K562 (cell line): ENCODE results near the gene IL1B. TPM values are rescaled to one million over a fixed set of nuclear protein-coding genes. Genes with fewer than 3 reads are reported as not detected.

Experiments used
- ATAC-seq: fragments of 200-7000 bp; cut with Tn5 transposase; 3 replicates; pipeline ENCODE4 v1.9.1; 2020; ENCODE audit warnings: moderate library complexity
- BruUV-seq: library from RNA; stranded (reverse); fragments of 400-500 nt; replicated peaks from 2 replicates; lab custom pipeline; 2021; lab: Mats Ljungman, UMichigan
- CTCF ChIA-PET: fragments of 300-600 bp; formaldehyde crosslinking; extraction: SDS; loops from one replicate; lab custom pipeline; 2021; ENCODE audit warnings: low intra/inter-chr PET ratio; lab: Yijun Ruan, JAX
- POLR2A ChIA-PET: fragments of 300-600, 350-650 bp; sonication (Branson Sonifier 250); formaldehyde crosslinking; extraction: SDS; loops from one replicate; lab custom pipeline; 2021; ENCODE audit warnings: antibody characterized with exemption, inconsistent platforms; lab: Yijun Ruan, JAX
- DNase-seq, 4 experiments: peaks; one replicate each; pipeline versions ENCODE4 v3.0.0 to v3.0.0-alpha.2; 2011 to 2018; ENCODE audit warnings: low spot score in 3 of 4, mixed read lengths in 3 of 4; ENCODE audit errors: extremely low read depth in 1 of 4
- FAIRE-seq: peaks from 2 replicates; lab custom pipeline; 2011; peaks lifted over from hg19 to GRCh38; lab: Jason Lieb, UNC
- H2AFZ ChIP-seq: 2 replicates; pipeline ENCODE4 v1.6.0; 2011; ENCODE audit warnings: low read depth, low read length, control low read depth, inconsistent platforms
- H3K27ac ChIP-seq: fragments of 200-600 bp; 3 replicates; pipeline ENCODE4 v1.8.0; 2011; ENCODE audit warnings: low read depth, mild to moderate bottlenecking, control low read depth, inconsistent platforms, low read length, moderate library complexity, mixed read lengths; ENCODE audit errors: extremely low read depth
- H3K27me3 ChIP-seq, 2 experiments: fragments of 300-600 bp in 1 of 2; 2 replicates in 1 of 2; 3 replicates in 1 of 2; pipeline versions ENCODE4 v1.6.0 to v1.8.0; 2011; ENCODE audit warnings: inconsistent platforms in 2 of 2, low read length in 2 of 2, mild to moderate bottlenecking in 1 of 2, mixed read lengths in 1 of 2, moderate library complexity in 1 of 2; ENCODE audit not compliant: control insufficient read depth in 2 of 2, insufficient read depth in 2 of 2
- H3K36me3 ChIP-seq: fragments of 300-600 bp; 3 replicates; pipeline ENCODE4 v1.8.0; 2011; ENCODE audit warnings: mild to moderate bottlenecking, low read length, inconsistent platforms; ENCODE audit not compliant: control insufficient read depth, insufficient read depth
- H3K4me1 ChIP-seq, 2 experiments: fragments of 200-600 bp in 1 of 2; replicated peaks in 1 of 2; 2 replicates in 1 of 2; 3 replicates in 1 of 2; pipeline versions ENCODE4 v1.5.1 to v1.8.0; 2011; ENCODE audit warnings: inconsistent platforms in 2 of 2, low read length in 2 of 2, mild to moderate bottlenecking in 1 of 2, mixed read lengths in 1 of 2, moderate library complexity in 1 of 2; ENCODE audit not compliant: control insufficient read depth in 2 of 2, insufficient read depth in 2 of 2
- H3K4me2 ChIP-seq: 2 replicates; pipeline ENCODE4 v1.6.1; 2011; ENCODE audit warnings: low read length, control low read depth, inconsistent platforms, mixed read lengths; ENCODE audit not compliant: insufficient read depth
- H3K4me3 ChIP-seq: fragments of 200-600 bp; sonication (generic), shearing (Covaris generic); 2 replicates; pipeline ENCODE4 v1.5.1; 2016; ENCODE audit warnings: control low read depth, inconsistent platforms
- H3K79me2 ChIP-seq: fragments of 200-600 bp; 3 replicates; pipeline ENCODE4 v1.8.0; 2011; ENCODE audit warnings: low read length, inconsistent platforms; ENCODE audit not compliant: control insufficient read depth, insufficient read depth
- H3K9ac ChIP-seq, 2 experiments: 2 replicates each; pipeline versions ENCODE4 v1.6.0 to v1.6.1; 2011; ENCODE audit warnings: low read depth in 2 of 2, low read length in 2 of 2, control low read depth in 1 of 2, inconsistent platforms in 1 of 2, mild to moderate bottlenecking in 1 of 2, mixed read lengths in 1 of 2; ENCODE audit not compliant: insufficient read depth in 1 of 2
- H3K9me1 ChIP-seq: one replicate; pipeline ENCODE4 v1.6.0; 2011; ENCODE audit warnings: inconsistent platforms, mild to moderate bottlenecking, low read length, moderate library complexity; ENCODE audit not compliant: control insufficient read depth, insufficient read depth
- H3K9me3 ChIP-seq: replicated peaks from 2 replicates; pipeline ENCODE4 v1.5.1; 2011; ENCODE audit warnings: low read depth, low read length, inconsistent platforms; ENCODE audit not compliant: control insufficient read depth, insufficient read depth
- H4K20me1 ChIP-seq: replicated peaks from 2 replicates; pipeline ENCODE4 v1.6.1; 2011; ENCODE audit warnings: low read length, inconsistent platforms, mixed read lengths; ENCODE audit not compliant: control insufficient read depth, insufficient read depth
- ARID2 ChIP-seq: fragments of 450-650 bp; IDR thresholded peaks from 2 replicates; pipeline ENCODE4 v1.6.1; 2017; ENCODE audit warnings: antibody characterized with exemption, mild to moderate bottlenecking
- BDP1 ChIP-seq: IDR thresholded peaks from 3 replicates; pipeline ENCODE4 v1.6.1; 2011; ENCODE audit not compliant: insufficient read length, insufficient read depth
- HDAC2 ChIP-seq: fragments of 450-650 bp; IDR thresholded peaks from 2 replicates; pipeline ENCODE4 v1.6.1; 2016; ENCODE audit warnings: mild to moderate bottlenecking
- KLF10 ChIP-seq: fragments of 250-450 bp; sonication (Bioruptor Pico); IDR thresholded peaks from 2 replicates; pipeline ENCODE4 v1.6.1; 2021; ENCODE audit warnings: matching md5 sums
- NR1H2 ChIP-seq: sonication (generic); formaldehyde crosslinking; IDR thresholded peaks from 2 replicates; pipeline ENCODE4 v1.4.0; 2020; ENCODE audit warnings: mild to moderate bottlenecking, missing genetic modification reagents
- ZNF143 ChIP-seq: sonication (generic); formaldehyde crosslinking; IDR thresholded peaks from 2 replicates; pipeline ENCODE4 v1.9.0; 2022; ENCODE audit warnings: mild to moderate bottlenecking, missing genetic modification reagents
- ZNF436 ChIP-seq: fragments of 250-450, 450-650 bp; sonication (Bioruptor Pico); formaldehyde crosslinking; IDR thresholded peaks from 2 replicates; pipeline ENCODE4 v1.7.0; 2020; ENCODE audit warnings: mild to moderate bottlenecking
- WGBS: fragments of 100-300 bp; shearing (Covaris generic); methylation state at CpG from one replicate; pipeline ENCODE4 v1.1.6; 2016; ENCODE audit warnings: low coverage, mixed read lengths; ENCODE audit not compliant: insufficient coverage; ENCODE audit errors: missing lambda C conversion rate; 5-methylcytosine and 5-hydroxymethylcytosine counted together
- in situ Hi-C: fragments of 300-500 bp; cut with MboI; formaldehyde crosslinking; loops from 4 replicates; pipeline ENCODE4 v1.15.0; 2018; ENCODE audit warnings: inconsistent platforms, mixed read lengths
- intact Hi-C: fragments of 100-400 bp; cut with micrococcal nuclease; formaldehyde crosslinking; loops from 2 replicates; pipeline ENCODE4 v1.14.2; 2022
- polyA plus RNA-seq, 8 experiments: library from polyadenylated mRNA; depleted of rRNA in 4 of 8; stranded (reverse) in 5 of 8; unstranded in 3 of 8; fragments of >200 nt; fragmentation: Nextera tagmentation in 2 of 8; fragmentation: Illumina TruSeq in 1 of 8; extraction: Ambion mirVana in 2 of 8; extraction: Trizol in 1 of 8; gene quantifications; 2 replicates each; pipeline versions ENCODE4 v1.2.1 to v1.2.3, GENCODE V29; 2011 to 2014; ENCODE audit warnings: inconsistent platforms in 1 of 8, missing spikeins in 1 of 8
- total RNA-seq, 7 experiments: library from RNA; depleted of rRNA in 6 of 7; stranded (reverse); fragments of >200 nt in 6 of 7; fragmentation: Illumina TruSeq in 2 of 7; extraction: Trizol in 2 of 7; gene quantifications; 2 replicates each; pipeline versions ENCODE4 v1.2.1 to v1.2.3, GENCODE V29; 2011 to 2021; ENCODE audit warnings: low replicate concordance in 1 of 7
- TF ChIP-seq, protein P1 (sequence below): fragments of 250-450 bp; sonication (Bioruptor Pico); IDR thresholded peaks from 2 replicates; pipeline ENCODE4 v1.9.0; 2021; ENCODE audit warnings: mild to moderate bottlenecking, inconsistent platforms
- TF ChIP-seq, protein P2 (sequence below): fragments of 450-650 bp; IDR thresholded peaks from 2 replicates; pipeline ENCODE4 v1.6.1; 2017; ENCODE audit warnings: antibody characterized with exemption
- TF ChIP-seq, protein P3 (sequence below): sonication (generic); formaldehyde crosslinking; IDR thresholded peaks from 2 replicates; pipeline ENCODE4 v1.8.1; 2023; ENCODE audit warnings: mild to moderate bottlenecking, missing genetic modification reagents

The IL1B gene
- total and polyA plus RNA-seq, 9 of the 15 experiments (the other 6 are each of a cell fraction or from before 2014, with no cell fraction given) = 0.29 TPM; not detected in 8

DNA sequence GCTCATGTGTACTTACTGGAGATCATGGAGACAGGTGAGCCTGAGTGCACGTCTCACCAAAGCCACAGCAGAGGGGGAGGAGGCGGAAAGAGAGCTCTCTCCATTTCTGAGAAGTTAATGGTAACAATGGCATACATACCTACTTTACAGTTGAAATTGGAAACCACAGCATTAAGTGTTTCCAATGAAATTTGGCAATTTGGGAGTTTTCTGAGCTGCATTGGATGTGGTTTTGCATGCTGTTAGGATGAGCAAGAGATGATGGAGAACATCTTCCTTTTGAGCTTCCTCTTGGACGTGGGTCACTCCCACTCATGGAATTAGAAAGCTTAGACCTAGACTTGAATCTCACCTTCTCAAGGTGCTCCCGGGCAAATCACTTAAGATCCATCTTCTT lies 48.9 kb upstream of the IL1B start:
- H3K4me1 ChIP-seq = peaks cover 0 to 12% of the 10 kb centered on the region in 2 experiments; a peak in 3 of 5 replicates
- ATAC-seq = no peak
- ChIA-PET CTCF (interaction anchor here (0.5 to 3.0 kb wide), 2 partner anchors 13 to 136 kb away, joined by 3 to 46 read pairs; no protein-coding TSS in a partner anchor), POLR2A (interaction anchor here (0.6 to 1.6 kb wide), 5 partner anchors 9 to 160 kb away, joined by 3 to 5 read pairs (median 4); no protein-coding TSS in a partner anchor)
- no peaks in the 10 kb centered on the region for H3K27me3 ChIP-seq
- no peak overlapping the region for H3K27ac ChIP-seq
- no peaks in the 10 kb centered on the region for H3K36me3 ChIP-seq
- no peak overlapping the region for H3K4me3 ChIP-seq
- no peak overlapping the region for H3K9ac ChIP-seq
- no peaks in the 10 kb centered on the region for H3K79me2 ChIP-seq
- no peaks in the 10 kb centered on the region for H3K9me1 ChIP-seq
- BruUV-seq = no TSS peak
- 9% methylated on average over 3 of the region's 4 CpGs for WGBS
- no peak for FAIRE-seq
- no peak overlapping the region for H3K4me2 ChIP-seq
- H4K20me1 ChIP-seq = no peaks in the 10 kb centered on the region
- no peak for DNase-seq
- H2AFZ ChIP-seq = 0 out of 2 replicates have a peak overlapping the region, but pooled peaks have one; percentile 20
- in situ Hi-C loops = loop anchor here (25.0 kb wide), 1 partner anchor 273 kb away; no protein-coding TSS in a partner anchor
- intact Hi-C loops = loop anchor here (1.0 to 5.0 kb wide), 2 partner anchors 57 to 136 kb away; no protein-coding TSS in a partner anchor
- TF ChIP-seq NR1H2 (no peak), BDP1 (no peak), KLF10 (CRISPR knock-in tag) (no peak), HDAC2 (no peak), ARID2 (no peak), ZNF436 (CRISPR knock-in tag) (no peak), ZNF143 (CRISPR knock-in tag) (no peak)
- TF ChIP-seq, protein P1, sequence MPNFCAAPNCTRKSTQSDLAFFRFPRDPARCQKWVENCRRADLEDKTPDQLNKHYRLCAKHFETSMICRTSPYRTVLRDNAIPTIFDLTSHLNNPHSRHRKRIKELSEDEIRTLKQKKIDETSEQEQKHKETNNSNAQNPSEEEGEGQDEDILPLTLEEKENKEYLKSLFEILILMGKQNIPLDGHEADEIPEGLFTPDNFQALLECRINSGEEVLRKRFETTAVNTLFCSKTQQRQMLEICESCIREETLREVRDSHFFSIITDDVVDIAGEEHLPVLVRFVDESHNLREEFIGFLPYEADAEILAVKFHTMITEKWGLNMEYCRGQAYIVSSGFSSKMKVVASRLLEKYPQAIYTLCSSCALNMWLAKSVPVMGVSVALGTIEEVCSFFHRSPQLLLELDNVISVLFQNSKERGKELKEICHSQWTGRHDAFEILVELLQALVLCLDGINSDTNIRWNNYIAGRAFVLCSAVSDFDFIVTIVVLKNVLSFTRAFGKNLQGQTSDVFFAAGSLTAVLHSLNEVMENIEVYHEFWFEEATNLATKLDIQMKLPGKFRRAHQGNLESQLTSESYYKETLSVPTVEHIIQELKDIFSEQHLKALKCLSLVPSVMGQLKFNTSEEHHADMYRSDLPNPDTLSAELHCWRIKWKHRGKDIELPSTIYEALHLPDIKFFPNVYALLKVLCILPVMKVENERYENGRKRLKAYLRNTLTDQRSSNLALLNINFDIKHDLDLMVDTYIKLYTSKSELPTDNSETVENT (CRISPR knock-in tag) = no peak
- TF ChIP-seq, protein P2, sequence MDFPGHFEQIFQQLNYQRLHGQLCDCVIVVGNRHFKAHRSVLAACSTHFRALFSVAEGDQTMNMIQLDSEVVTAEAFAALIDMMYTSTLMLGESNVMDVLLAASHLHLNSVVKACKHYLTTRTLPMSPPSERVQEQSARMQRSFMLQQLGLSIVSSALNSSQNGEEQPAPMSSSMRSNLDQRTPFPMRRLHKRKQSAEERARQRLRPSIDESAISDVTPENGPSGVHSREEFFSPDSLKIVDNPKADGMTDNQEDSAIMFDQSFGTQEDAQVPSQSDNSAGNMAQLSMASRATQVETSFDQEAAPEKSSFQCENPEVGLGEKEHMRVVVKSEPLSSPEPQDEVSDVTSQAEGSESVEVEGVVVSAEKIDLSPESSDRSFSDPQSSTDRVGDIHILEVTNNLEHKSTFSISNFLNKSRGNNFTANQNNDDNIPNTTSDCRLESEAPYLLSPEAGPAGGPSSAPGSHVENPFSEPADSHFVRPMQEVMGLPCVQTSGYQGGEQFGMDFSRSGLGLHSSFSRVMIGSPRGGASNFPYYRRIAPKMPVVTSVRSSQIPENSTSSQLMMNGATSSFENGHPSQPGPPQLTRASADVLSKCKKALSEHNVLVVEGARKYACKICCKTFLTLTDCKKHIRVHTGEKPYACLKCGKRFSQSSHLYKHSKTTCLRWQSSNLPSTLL = no peak
- TF ChIP-seq, protein P3, sequence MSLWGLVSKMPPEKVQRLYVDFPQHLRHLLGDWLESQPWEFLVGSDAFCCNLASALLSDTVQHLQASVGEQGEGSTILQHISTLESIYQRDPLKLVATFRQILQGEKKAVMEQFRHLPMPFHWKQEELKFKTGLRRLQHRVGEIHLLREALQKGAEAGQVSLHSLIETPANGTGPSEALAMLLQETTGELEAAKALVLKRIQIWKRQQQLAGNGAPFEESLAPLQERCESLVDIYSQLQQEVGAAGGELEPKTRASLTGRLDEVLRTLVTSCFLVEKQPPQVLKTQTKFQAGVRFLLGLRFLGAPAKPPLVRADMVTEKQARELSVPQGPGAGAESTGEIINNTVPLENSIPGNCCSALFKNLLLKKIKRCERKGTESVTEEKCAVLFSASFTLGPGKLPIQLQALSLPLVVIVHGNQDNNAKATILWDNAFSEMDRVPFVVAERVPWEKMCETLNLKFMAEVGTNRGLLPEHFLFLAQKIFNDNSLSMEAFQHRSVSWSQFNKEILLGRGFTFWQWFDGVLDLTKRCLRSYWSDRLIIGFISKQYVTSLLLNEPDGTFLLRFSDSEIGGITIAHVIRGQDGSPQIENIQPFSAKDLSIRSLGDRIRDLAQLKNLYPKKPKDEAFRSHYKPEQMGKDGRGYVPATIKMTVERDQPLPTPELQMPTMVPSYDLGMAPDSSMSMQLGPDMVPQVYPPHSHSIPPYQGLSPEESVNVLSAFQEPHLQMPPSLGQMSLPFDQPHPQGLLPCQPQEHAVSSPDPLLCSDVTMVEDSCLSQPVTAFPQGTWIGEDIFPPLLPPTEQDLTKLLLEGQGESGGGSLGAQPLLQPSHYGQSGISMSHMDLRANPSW (CRISPR knock-in tag) = no peak
- no peaks in the 10 kb centered on the region for H3K9me3 ChIP-seq
